ENCODE results near the gene PARP9. TPM values are rescaled to one million over a fixed set of nuclear protein-coding genes. Genes with fewer than 3 reads are reported as not detected.

Gene PARP9
- total RNA-seq, 1 experiment from 2014 or later: 1.8 TPM

GRCh38 chr3:122553171-122553570, 10.9 kb downstream of the PARP9 start:
- no peak for ATAC-seq
- Mint-ChIP-seq H3K36me3 (no peaks in the 10 kb centered on the region), H3K9me3 (no peaks in the 10 kb centered on the region), H3K4me1 (peaks cover 16% of the 10 kb centered on the region), H3K27me3 (ENCODE audit: low read depth) (no peaks in the 10 kb centered on the region), H3K4me3 (no peak overlapping the region), H3K27ac (no peak overlapping the region)
- ChIA-PET CTCF (no interaction called here), POLR2A (interaction anchor here (0.8 kb wide), 1 partner anchor 162 kb away, joined by 3 read pairs; no protein-coding TSS in a partner anchor)
- DNase-seq (ENCODE audit: low spot score): no peak
- TF ChIP-seq SMAD4 (CRISPR knock-in tag; IDR thresholded peaks at IDR 0.05) (no peak), ZNF138 (CRISPR knock-in tag; conservative IDR thresholded peaks at IDR 0.05) (no peak), PRRX2 (CRISPR knock-in tag; IDR thresholded peaks at IDR 0.05) (no peak), FOXJ3 (CRISPR knock-in tag; IDR thresholded peaks at IDR 0.05; ENCODE audit: borderline replicate concordance) (no peak), ZNF532 (CRISPR knock-in tag; IDR thresholded peaks at IDR 0.05; ENCODE audit: borderline replicate concordance) (no peak), ATF2 (CRISPR knock-in tag; IDR thresholded peaks at IDR 0.05; ENCODE audit: borderline replicate concordance, low read depth) (no peak), ZNF281 (CRISPR knock-in tag; IDR thresholded peaks at IDR 0.05) (no peak), RORB (CRISPR knock-in tag; IDR thresholded peaks at IDR 0.05) (no peak), CDX4 (CRISPR knock-in tag; IDR thresholded peaks at IDR 0.05; ENCODE audit: borderline replicate concordance) (no peak), ZSCAN18 (CRISPR knock-in tag; IDR thresholded peaks at IDR 0.05) (no peak), MAX (CRISPR knock-in tag; IDR thresholded peaks at IDR 0.05) (no peak), MYBL2 (CRISPR knock-in tag; IDR thresholded peaks at IDR 0.05) (no peak), AFF4 (CRISPR knock-in tag; IDR thresholded peaks at IDR 0.05; ENCODE audit: borderline replicate concordance) (no peak), FOXP4 (CRISPR knock-in tag; IDR thresholded peaks at IDR 0.05) (no peak), HMGA2 (CRISPR knock-in tag; IDR thresholded peaks at IDR 0.05) (no peak), MLX (CRISPR knock-in tag; IDR thresholded peaks at IDR 0.05) (no peak)

Data from WTC11 (cell line).